Measurements from ENCODE around the gene POMGNT2. TPM values are rescaled to one million over a fixed set of nuclear protein-coding genes. Genes with fewer than 3 reads are reported as not detected.

Gene POMGNT2
- 10 to 100 TPM; 13.2 to 25.5 (median 19.8) TPM for total RNA-seq
- 10 to 100 TPM; 14.3 to 40.3 (median 22.4) TPM for polyA plus RNA-seq
- long read RNA-seq, donor 1, partial matches to known transcripts, result 2 of 16 reads
- long read RNA-seq, donor 1, other reads (novel, unspliced or antisense), result 10 of 16 reads
- long read RNA-seq, donor 2, transcript POMGNT2-202 (3 exons, 2,531 nt), result major isoform, 16 of 55 reads
- long read RNA-seq, donor 2, partial matches to known transcripts, result 35 of 55 reads
- long read RNA-seq, donor 2, other reads (novel, unspliced or antisense), result 2 of 55 reads

- Histone ChIP-seq H3K27ac (peak within 1 kb of the TSS; percentile 71), H3K9me3 (no peaks in the 10 kb centered on the region), H3K4me3 (peak within 1 kb of the TSS; percentile 96), H3K36me3 (ENCODE audit: insufficient read depth in 1 of 2, low read depth in 1 of 2) (no peaks in the 10 kb centered on the region), H3K27me3 (ENCODE audit: insufficient read depth in 3 of 3, low read length in 2 of 3) (no peaks in the 10 kb centered on the region), H3K4me1 (peaks cover 6% of the 10 kb centered on the region)
- 0% methylated on average over 50 to 71 of the region's 71 CpGs for WGBS, 3 donors
- no peak for TF ChIP-seq CTCF (IDR thresholded peaks at IDR 0.05)
- intact Hi-C loops (cut with DNase I), result no loop called here
- peak; percentile 91 to 95 for DNase-seq
- peak; percentile 97 to 99 (median 98) for ATAC-seq
These were observed at the start of gene POMGNT2 for GRCh38 chr3:43105596-43106292. POMGNT2 (minus strand) TSS chr3:43106079; CDS start chr3:43081431, 24,648 bp downstream.

GRCh38 chr3:43154980-43155379 is 49.1 kb upstream of the POMGNT2 start:
- H3K27ac ChIP-seq, result no peak overlapping the region
- peaks cover 6% of the 10 kb centered on the region for H3K4me1 ChIP-seq
- DNase-seq (no peak), ATAC-seq (no peak)
- intact Hi-C loops (cut with DNase I), result loop anchor here (5.0 to 10.0 kb wide), 3 partner anchors 193 to 347 kb away; no protein-coding TSS in a partner anchor
- no peaks in the 10 kb centered on the region for H3K36me3 ChIP-seq (ENCODE audit: insufficient read depth in 1 of 2, low read depth in 1 of 2)
- H3K9me3 ChIP-seq, result no peaks in the 10 kb centered on the region
- whole genome bisulfite sequencing, 3 donors, result 59 to 75% (median 74%) methylated on average over 5 of the region's 5 CpGs
- TF ChIP-seq CTCF (IDR thresholded peaks at IDR 0.05), result no peak
- no peak overlapping the region for H3K4me3 ChIP-seq
- peaks cover 0 to 4% (median 0%) of the 10 kb centered on the region in 3 donors for H3K27me3 ChIP-seq (ENCODE audit: insufficient read depth in 3 of 3, low read length in 2 of 3)

GRCh38 chr3:43153216-43154083 is 47.6 kb upstream of the POMGNT2 start:
- WGBS, 3 donors, result 26 to 37% (median 28%) methylated on average over 19 of the region's 19 CpGs
- ATAC-seq, result peak; percentile 53 to 74 (median 66)
- intact Hi-C loops (cut with DNase I), result loop anchor here in 1 of 2 donors (10.0 kb wide), 1 partner anchor 199 kb away; no protein-coding TSS in a partner anchor
- no peak overlapping the region for H3K4me3 ChIP-seq
- TF ChIP-seq CTCF (IDR thresholded peaks at IDR 0.05), result no peak
- no peaks in the 10 kb centered on the region for H3K36me3 ChIP-seq (ENCODE audit: insufficient read depth in 1 of 2, low read depth in 1 of 2)
- peak; percentile 81 to 82 for DNase-seq
- no peaks in the 10 kb centered on the region for H3K9me3 ChIP-seq
- no peak overlapping the region for H3K27ac ChIP-seq
- H3K4me1 ChIP-seq, result peaks cover 6% of the 10 kb centered on the region
- peaks cover 0 to 4% (median 0%) of the 10 kb centered on the region in 3 donors for H3K27me3 ChIP-seq (ENCODE audit: insufficient read depth in 3 of 3, low read length in 2 of 3)

GRCh38 chr3:43152649-43153048 is 46.8 kb upstream of the POMGNT2 start:
- Histone ChIP-seq H3K36me3 (ENCODE audit: insufficient read depth in 1 of 2, low read depth in 1 of 2) (no peaks in the 10 kb centered on the region), H3K27me3 (ENCODE audit: insufficient read depth in 3 of 3, low read length in 2 of 3) (peaks cover 0 to 2% (median 0%) of the 10 kb centered on the region in 3 donors), H3K4me1 (peaks cover 6% of the 10 kb centered on the region), H3K4me3 (no peak overlapping the region), H3K9me3 (no peaks in the 10 kb centered on the region), H3K27ac (no peak overlapping the region)
- no peak for TF ChIP-seq CTCF (IDR thresholded peaks at IDR 0.05)
- DNase-seq, result no peak
- ATAC-seq, result no peak
- 35 to 36% (median 35%) methylated on average over 5 of the region's 5 CpGs for WGBS, 3 donors
- intact Hi-C loops (cut with DNase I), result loop anchor here in 1 of 2 donors (10.0 kb wide), 1 partner anchor 198 kb away; no protein-coding TSS in a partner anchor
